Prostate gland (tissue), 2 donors: Measurements from ENCODE around the gene RAI14.

Source experiments
- POLR2AphosphoS5 ChIP-seq: sonication (generic); formaldehyde crosslinking; IDR thresholded peaks from one replicate; pipeline ENCODE4 v1.6.1; 2017; ENCODE audit warnings: antibody characterized with exemption
- TF ChIP-seq, protein P1 (sequence below), 4 experiments: fragments of 200-600 bp in 2 of 4; fragments of 450-650 bp in 2 of 4; sonication (generic) in 2 of 4; IDR thresholded peaks; 1 replicate in 3 of 4; 2 replicates in 1 of 4; pipeline ENCODE4 v1.5.1; 2016 to 2019; ENCODE audit warnings: antibody characterized with exemption in 4 of 4, mild to moderate bottlenecking in 2 of 4, moderate library complexity in 2 of 4

DNA sequence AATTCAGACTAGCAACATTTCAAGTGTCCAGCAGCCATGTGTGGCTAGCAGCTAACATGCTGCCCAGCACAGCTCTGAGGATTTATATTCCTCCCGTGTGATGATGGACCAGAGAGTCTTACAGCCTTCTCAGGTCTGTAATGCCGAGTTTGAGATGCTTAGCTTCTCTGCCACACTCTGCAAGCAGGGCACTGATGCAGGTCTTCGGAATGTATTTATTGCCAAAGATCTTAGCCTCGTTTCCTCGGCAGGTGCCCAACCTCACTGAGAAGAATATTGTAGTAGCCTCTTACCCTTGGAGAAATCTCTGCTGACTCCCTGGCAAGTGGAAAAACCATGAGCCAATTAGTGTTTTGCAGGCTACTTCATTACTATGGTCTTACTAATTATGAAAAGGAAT is 3.7 kb upstream of the RAI14 start:
- TF ChIP-seq, protein P1, sequence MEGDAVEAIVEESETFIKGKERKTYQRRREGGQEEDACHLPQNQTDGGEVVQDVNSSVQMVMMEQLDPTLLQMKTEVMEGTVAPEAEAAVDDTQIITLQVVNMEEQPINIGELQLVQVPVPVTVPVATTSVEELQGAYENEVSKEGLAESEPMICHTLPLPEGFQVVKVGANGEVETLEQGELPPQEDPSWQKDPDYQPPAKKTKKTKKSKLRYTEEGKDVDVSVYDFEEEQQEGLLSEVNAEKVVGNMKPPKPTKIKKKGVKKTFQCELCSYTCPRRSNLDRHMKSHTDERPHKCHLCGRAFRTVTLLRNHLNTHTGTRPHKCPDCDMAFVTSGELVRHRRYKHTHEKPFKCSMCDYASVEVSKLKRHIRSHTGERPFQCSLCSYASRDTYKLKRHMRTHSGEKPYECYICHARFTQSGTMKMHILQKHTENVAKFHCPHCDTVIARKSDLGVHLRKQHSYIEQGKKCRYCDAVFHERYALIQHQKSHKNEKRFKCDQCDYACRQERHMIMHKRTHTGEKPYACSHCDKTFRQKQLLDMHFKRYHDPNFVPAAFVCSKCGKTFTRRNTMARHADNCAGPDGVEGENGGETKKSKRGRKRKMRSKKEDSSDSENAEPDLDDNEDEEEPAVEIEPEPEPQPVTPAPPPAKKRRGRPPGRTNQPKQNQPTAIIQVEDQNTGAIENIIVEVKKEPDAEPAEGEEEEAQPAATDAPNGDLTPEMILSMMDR (IDR thresholded peaks at IDR 0.05): no peak
- TF ChIP-seq POLR2AphosphoS5: no peak
